ENCODE measurements around the gene BIN1.

GRCh38 chr2:127153691-127154158, 46.8 kb upstream of the BIN1 start:
- TF ChIP-seq CTCF (IDR thresholded peaks at IDR 0.05): no peak
- TF ChIP-seq POLR2A (IDR thresholded peaks at IDR 0.05): no peak
